Vagina (tissue), 2 donors: ENCODE measurements around the gene SAMD4A. TPM values are rescaled to one million over a fixed set of nuclear protein-coding genes. Genes with fewer than 3 reads are reported as not detected.

Experiments
- DNase-seq, 2 donors: peaks; one replicate each; pipeline ENCODE4 v3.0.0-alpha.2; 2017; ENCODE audit errors: extremely low spot score in 2 of 2
- H3K27ac ChIP-seq: fragments of 200-600 bp; sonication (generic); one replicate; pipeline ENCODE4 v1.5.1; 2019
- H3K27me3 ChIP-seq: fragments of 200-600 bp; sonication (generic); one replicate; pipeline ENCODE4 v1.5.1; 2019
- H3K36me3 ChIP-seq, 2 donors: fragments of 200-600 bp; sonication (generic); one replicate each; pipeline ENCODE4 v1.5.1; 2017 to 2019
- H3K4me1 ChIP-seq: fragments of 200-600 bp; sonication (generic); one replicate; pipeline ENCODE4 v1.5.1; 2019
- H3K4me3 ChIP-seq, 2 donors: fragments of 200-600 bp; sonication (generic); 1 replicate in 1 of 2; 2 replicates in 1 of 2; pipeline ENCODE4 v1.5.1; 2016 to 2019
- H3K9me3 ChIP-seq: fragments of 200-600 bp; sonication (generic); one replicate; pipeline ENCODE4 v1.5.1; 2019
- CTCF ChIP-seq, 3 experiments: fragments of 450-650 bp in 2 of 3; fragments of 200-600 bp in 1 of 3; sonication (generic) in 1 of 3; IDR thresholded peaks; one replicate each; pipeline ENCODE4 v1.5.1; 2017 to 2019; ENCODE audit warnings: antibody characterized with exemption in 3 of 3, mild to moderate bottlenecking in 2 of 3, moderate library complexity in 2 of 3
- POLR2A ChIP-seq, 2 donors: fragments of 450-650 bp; IDR thresholded peaks; one replicate each; pipeline ENCODE4 v1.6.1; 2017; ENCODE audit warnings: antibody characterized with exemption in 2 of 2, mild to moderate bottlenecking in 2 of 2, moderate library complexity in 2 of 2
- POLR2AphosphoS5 ChIP-seq, 2 donors: sonication (generic); formaldehyde crosslinking; IDR thresholded peaks; one replicate each; pipeline ENCODE4 v1.9.0; 2017; ENCODE audit warnings: antibody characterized with exemption in 2 of 2, mild to moderate bottlenecking in 2 of 2, low read depth in 1 of 2; ENCODE audit not compliant: insufficient read depth in 1 of 2
- intact Hi-C: fragments of 100-400 bp; cut with DNase I; formaldehyde crosslinking; loops from one replicate; pipeline ENCODE4 v1.15.1; 2023
- total RNA-seq: library from RNA; depleted of rRNA; stranded (reverse); fragments of >200 nt; gene quantifications from one replicate; pipeline ENCODE4 v1.2.3, GENCODE V29; 2016

SAMD4A gene
- total RNA-seq, 1 donor from 2014 or later: 43.0 TPM

GRCh38 chr14:54789781-54790480, 223.0 kb downstream of the SAMD4A start:
- TF ChIP-seq POLR2A (IDR thresholded peaks at IDR 0.05) (no peak), POLR2AphosphoS5 (IDR thresholded peaks at IDR 0.05; ENCODE audit: insufficient read depth in 1 of 2, low read depth in 1 of 2) (no peak), CTCF (IDR thresholded peaks at IDR 0.05) (no peak)
- Histone ChIP-seq H3K9me3 (no peaks in the 10 kb centered on the region), H3K36me3 (peaks cover 0 to 27% of the 10 kb centered on the region in 2 donors), H3K27ac (no peak overlapping the region), H3K4me1 (no peaks in the 10 kb centered on the region), H3K4me3 (no peak overlapping the region), H3K27me3 (no peaks in the 10 kb centered on the region)
- no peak for DNase-seq
- intact Hi-C loops: no loop called here

- Histone ChIP-seq H3K36me3 (peaks cover 0 to 27% of the 10 kb centered on the region in 2 donors), H3K27me3 (no peaks in the 10 kb centered on the region), H3K27ac (no peak overlapping the region), H3K4me1 (no peaks in the 10 kb centered on the region), H3K4me3 (no peak overlapping the region), H3K9me3 (no peaks in the 10 kb centered on the region)
- intact Hi-C loops: no loop called here
- no peak for TF ChIP-seq CTCF (IDR thresholded peaks at IDR 0.05)
- no peak for TF ChIP-seq POLR2AphosphoS5 (IDR thresholded peaks at IDR 0.05; ENCODE audit: insufficient read depth in 1 of 2, low read depth in 1 of 2)
- TF ChIP-seq POLR2A (IDR thresholded peaks at IDR 0.05): no peak
- DNase-seq: no peak
These were observed 224.1 kb downstream of the SAMD4A start for GRCh38 chr14:54791001-54791400.

- DNase-seq: no peak
- H3K27ac ChIP-seq: no peak overlapping the region
- peaks cover 0 to 21% of the 10 kb centered on the region in 2 donors for H3K36me3 ChIP-seq
- no peaks in the 10 kb centered on the region for H3K9me3 ChIP-seq
- H3K4me3 ChIP-seq: no peak overlapping the region
- no peaks in the 10 kb centered on the region for H3K27me3 ChIP-seq
- intact Hi-C loops: no loop called here
- TF ChIP-seq POLR2A (IDR thresholded peaks at IDR 0.05): no peak
- no peak for TF ChIP-seq POLR2AphosphoS5 (IDR thresholded peaks at IDR 0.05; ENCODE audit: insufficient read depth in 1 of 2, low read depth in 1 of 2)
- TF ChIP-seq CTCF (IDR thresholded peaks at IDR 0.05): no peak
- no peaks in the 10 kb centered on the region for H3K4me1 ChIP-seq
These were observed 225.4 kb downstream of the SAMD4A start for GRCh38 chr14:54792288-54792687.

- no peak for TF ChIP-seq POLR2A (IDR thresholded peaks at IDR 0.05)
- no peak for TF ChIP-seq POLR2AphosphoS5 (IDR thresholded peaks at IDR 0.05; ENCODE audit: insufficient read depth in 1 of 2, low read depth in 1 of 2)
- Histone ChIP-seq H3K9me3 (no peaks in the 10 kb centered on the region), H3K27me3 (no peaks in the 10 kb centered on the region), H3K36me3 (peaks cover 0 to 7% of the 10 kb centered on the region in 2 donors), H3K27ac (no peak overlapping the region), H3K4me3 (no peak overlapping the region), H3K4me1 (no peaks in the 10 kb centered on the region)
- no peak for DNase-seq
- intact Hi-C loops: no loop called here
These were observed 227.2 kb downstream of the SAMD4A start for GRCh38 chr14:54794159-54794558.

GRCh38 chr14:54794796-54795195, 227.9 kb downstream of the SAMD4A start:
- no peak for DNase-seq
- intact Hi-C loops: no loop called here
- no peak for TF ChIP-seq CTCF (IDR thresholded peaks at IDR 0.05)
- no peak for TF ChIP-seq POLR2AphosphoS5 (IDR thresholded peaks at IDR 0.05; ENCODE audit: insufficient read depth in 1 of 2, low read depth in 1 of 2)

More at GRCh38 chr14:54794796-54795195, 227.9 kb downstream of the SAMD4A start:
- no peak overlapping the region for H3K4me3 ChIP-seq
- no peaks in the 10 kb centered on the region for H3K27me3 ChIP-seq
- no peak overlapping the region for H3K27ac ChIP-seq
- no peaks in the 10 kb centered on the region for H3K4me1 ChIP-seq
- no peaks in the 10 kb centered on the region for H3K9me3 ChIP-seq
- peaks cover 0 to 5% of the 10 kb centered on the region in 2 donors for H3K36me3 ChIP-seq
